Stimulated activated CD4-positive, alpha-beta T cell treated with anti-CD3 and anti-CD28 coated beads, TNF-alpha, amount 100 ng/mL, for 1 hour (primary cell): ENCODE results near the gene OCLN.
"Not testable (repeated sequence)": the region's sequence is repeated elsewhere in the genome, so short reads cannot be mapped to it uniquely, and the experiment has no call there.

ENCODE experiments used
- DNase-seq, 3 donors: peaks; one replicate each; pipeline ENCODE4 v3.0.0-alpha.2; 2020; ENCODE audit warnings: low read depth in 3 of 3, low spot score in 1 of 3

OCLN gene

DNA sequence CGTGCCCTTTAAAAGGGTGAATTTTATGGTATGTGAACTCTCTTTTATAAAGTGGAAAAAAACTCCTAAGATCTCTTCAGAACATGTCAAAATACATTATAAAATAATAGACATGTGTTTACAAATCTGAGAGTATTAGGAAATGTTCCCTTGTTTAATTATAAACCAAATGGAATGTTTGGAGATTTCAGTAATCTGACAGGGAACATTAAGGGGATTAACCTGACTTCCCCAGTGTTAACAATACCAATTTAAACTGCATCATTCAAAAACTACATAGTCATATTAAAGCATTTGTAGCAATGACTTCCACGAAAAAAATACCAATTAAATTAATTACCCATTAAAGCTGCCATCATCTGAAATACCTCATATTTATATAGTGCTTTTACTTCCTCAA is 1.6 kb upstream of the OCLN start:
- DNase-seq = no peak

DNA sequence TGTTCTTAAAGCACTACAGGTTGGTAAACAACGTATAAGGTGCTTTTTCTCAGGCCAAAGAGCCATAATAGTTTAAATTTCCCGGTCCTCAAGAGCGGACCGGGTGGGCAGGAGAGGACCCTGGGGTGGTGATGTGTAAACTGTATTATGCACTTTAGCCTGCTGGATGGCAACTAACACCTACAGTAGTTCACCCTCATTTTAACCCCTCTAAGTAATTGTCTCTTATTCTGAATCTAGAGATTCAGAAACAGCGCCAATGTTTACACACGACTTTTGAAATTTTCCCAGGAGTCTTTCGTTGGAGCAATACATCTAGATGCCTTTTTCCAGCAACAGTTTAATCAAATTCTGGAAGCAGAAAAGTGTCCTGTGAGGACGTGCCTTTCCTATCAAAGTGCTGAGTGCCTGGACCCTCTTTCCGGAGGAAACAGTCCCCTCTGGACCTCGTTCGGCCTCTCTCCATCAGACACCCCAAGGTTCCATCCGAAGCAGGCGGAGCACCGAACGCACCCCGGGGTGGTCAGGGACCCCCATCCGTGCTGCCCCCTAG is 676 bp upstream of the OCLN start:
- no peak for DNase-seq

DNA sequence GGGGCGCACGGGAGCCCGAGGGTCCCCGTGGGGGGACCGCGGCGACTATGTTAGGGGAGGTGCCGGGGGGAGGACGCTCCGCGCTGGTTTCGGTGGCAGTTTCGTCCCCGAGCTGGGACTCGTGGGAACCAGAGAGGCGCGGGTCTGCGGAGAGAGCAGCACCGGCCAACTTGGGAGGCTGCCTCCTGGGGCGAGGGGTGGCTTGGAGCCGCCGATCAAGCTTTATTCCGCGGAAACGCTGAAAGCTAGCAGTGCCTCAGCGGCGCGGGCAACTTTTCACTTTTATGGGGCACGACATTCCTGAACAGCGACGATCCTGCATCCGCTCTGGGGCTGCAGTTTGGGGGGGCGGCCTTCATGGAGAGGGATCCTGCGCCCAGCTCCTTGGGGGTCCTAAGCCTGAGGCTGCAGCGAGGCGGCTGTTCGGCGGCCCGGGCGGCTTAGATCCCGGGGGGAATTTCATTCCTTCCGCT is 369 bp downstream of the OCLN start:
- no peak for DNase-seq

DNA sequence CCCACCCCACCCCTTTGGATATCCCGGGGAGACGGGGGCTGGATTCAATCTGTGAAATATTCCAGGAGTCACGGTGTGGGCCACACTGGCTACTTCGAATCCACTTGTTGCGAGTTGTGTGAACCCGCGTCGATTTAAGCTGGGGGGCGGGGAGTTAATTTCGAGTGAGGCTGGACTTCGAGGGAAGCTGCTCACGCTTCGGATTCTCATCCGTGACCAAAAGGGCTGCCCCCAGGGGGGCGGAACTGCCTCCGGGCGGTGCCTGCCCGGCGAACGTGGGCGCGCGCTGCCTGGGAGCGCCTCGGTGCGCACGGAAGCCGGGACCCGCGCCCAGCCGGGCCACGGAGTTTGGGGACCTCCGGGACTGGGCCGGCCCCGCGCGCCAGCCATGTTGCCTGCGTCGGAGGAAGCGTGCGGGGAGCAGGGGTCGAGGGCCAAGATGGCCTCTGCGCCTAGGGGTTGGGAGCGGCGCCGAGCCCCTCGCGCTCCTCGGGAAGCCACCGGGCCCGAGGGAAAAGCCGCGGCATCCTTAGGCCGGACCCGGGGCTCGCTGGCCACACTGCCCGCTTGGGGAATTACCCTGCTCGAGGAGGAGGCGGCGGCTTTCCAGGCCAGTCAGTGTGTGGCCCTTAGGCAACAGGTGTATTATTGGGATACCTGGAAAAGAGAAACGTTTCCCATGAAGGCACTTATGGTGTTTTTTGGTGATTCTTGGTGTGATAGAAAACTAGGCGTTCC is 975 bp downstream of the OCLN start:
- DNase-seq = no peak

DNA sequence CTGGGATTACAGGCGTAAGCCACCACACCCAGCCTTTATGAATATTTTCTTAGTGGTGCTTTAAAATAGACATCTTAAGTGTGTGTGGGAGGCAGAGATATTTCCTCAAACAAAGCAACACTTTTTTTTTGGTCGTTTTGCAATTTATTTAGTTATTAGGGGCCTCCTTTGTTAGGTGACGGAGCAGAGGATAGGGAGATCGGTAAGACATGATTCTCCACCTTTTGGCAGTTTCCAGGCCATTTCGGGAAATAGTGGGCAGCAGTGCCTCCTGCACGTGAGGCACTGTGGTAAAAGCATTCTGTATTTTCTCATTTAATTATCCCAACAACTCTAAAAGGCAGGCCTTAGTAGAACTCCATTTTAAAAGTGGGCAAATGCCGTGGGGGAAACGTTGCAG is 1.9 kb downstream of the OCLN start:
- no peak for DNase-seq

DNA sequence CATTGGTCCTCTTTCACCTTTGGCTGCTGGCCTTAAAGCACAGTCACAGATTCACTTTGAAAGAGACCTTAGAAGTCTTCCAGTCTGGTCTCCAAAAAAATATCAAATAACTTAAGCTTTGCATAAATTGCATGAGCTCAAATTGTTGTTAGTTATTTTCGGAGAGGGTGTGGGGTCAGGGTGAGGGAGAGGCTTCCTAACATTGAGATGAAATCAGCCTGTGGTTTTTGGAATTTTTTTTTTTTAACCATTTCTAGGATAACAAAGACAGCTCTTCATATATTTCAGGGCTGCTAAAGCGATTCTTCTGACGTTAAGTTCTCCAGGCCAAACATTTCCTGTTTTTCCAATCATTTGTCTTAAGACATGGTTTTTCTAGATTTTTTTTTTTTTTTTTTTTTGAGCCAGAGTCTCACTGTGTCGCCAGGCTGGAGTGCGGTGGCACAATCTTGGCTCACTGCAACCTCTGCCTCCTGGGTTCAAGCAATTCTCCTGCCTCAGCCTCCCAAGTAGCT is 4.5 kb downstream of the OCLN start:
- DNase-seq = no peak

DNA sequence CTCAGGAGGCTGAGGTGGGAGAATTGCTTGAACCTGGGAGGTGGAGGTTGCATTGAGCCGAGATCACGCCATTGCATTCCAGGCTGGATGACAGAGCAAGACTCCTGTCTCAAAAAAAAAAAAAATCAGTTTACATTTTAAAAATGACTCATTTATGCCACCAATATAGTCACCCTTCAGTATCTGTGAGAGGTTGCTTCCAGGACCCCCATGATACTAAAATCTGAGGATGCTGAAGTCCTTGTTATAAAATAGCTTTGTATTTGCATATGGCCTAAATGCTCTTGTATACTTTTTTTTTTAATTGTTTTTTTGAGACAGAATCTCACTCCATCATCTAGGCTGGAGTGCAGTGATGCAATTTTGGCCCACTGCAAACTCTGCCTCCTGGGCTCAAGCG is 5.8 kb downstream of the OCLN start:
- no peak for DNase-seq

DNA sequence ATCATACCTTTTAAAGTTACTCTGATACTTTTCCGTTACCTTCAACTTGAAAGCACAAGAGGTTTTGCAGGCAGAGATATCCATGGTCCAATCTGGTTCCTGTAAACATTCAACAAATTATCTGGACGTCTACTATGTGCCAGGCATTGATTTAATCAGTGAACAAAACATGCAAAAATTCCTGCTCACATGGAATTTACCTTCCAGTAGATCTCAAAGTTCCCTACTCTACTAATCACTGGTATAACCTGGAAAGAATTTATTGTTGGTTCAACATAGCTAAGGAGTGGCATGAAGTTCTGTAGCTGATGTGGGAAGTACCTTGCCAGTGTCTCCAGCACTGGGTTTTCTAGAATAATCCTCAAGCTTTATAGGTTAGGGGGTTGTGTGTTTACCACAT is 9.8 kb downstream of the OCLN start:
- DNase-seq = no peak

DNA sequence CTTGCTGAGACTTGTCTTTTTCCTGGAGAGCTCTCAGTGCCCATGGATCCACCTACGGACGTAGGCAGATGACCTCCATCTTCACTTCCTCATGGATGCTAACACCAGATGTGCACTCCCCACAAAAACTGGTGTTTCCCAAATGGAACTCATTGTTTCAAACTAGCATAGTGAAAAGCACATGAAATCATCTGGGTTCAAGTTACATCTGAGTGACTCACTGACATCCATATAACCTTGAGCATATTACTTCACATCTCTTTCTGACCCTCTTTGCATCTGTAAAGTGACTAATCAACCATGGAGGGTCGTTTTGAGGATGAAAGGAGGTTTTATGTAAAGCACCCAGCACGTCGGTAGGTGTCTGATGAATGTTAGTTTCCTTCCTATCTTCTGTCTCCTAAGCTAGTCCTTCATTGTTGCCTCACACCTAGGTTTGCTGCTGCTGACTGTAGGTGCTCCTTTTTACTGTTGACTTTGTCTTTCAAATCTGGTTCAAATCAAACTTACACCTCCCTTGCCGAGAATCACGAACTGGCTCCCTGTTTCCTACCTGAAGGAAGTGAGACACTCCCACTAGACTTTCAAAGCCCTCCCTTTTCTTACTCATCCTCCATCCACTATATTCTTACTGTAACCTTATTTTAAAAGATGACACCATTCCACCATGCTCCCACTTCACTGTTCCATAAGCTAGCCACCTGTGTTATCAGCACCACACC is 10.3 kb downstream of the OCLN start:
- DNase-seq = no peak

DNA sequence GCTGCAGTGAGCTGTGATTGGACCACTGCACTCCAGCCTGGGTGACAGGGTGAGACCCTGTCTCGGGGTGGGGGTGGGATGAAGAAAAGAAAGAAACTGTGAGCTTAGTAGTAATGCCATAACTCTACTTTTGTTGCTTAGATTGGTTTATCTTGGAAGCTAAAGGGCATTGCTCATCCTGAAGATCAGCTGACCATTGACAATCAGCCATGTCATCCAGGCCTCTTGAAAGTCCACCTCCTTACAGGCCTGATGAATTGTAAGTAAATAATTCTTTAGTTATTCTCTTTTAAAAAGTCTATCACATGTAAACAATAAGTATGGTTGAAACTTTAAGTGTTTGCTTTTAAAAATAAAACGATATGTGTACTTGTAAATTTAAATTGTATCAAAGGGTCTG is 11.4 kb downstream of the OCLN start:
- no peak for DNase-seq

DNA sequence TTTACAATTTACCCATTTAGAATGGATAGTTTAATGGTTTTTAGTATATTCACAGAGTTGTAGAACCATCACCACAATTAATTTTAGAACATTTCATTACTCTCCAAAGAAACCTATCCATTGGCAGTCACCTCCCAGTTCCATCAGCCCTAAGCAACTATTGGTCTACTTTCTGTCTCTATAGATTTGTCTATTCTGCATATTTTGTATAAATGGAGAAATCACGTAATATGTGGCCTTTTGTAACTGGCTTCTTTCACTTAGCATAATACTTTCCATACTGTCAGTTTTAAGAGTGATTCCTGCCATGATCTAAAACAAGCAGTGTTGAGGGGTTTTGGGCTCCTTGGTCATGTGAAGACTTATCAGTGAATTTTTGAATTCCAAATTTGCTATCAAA is 12.7 kb downstream of the OCLN start:
- DNase-seq = no peak

DNA sequence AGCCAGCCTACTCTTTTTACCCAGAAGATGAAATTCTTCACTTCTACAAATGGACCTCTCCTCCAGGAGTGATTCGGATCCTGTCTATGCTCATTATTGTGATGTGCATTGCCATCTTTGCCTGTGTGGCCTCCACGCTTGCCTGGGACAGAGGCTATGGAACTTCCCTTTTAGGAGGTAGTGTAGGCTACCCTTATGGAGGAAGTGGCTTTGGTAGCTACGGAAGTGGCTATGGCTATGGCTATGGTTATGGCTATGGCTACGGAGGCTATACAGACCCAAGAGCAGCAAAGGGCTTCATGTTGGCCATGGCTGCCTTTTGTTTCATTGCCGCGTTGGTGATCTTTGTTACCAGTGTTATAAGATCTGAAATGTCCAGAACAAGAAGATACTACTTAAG is 16.6 kb downstream of the OCLN start:
- no peak for DNase-seq

DNA sequence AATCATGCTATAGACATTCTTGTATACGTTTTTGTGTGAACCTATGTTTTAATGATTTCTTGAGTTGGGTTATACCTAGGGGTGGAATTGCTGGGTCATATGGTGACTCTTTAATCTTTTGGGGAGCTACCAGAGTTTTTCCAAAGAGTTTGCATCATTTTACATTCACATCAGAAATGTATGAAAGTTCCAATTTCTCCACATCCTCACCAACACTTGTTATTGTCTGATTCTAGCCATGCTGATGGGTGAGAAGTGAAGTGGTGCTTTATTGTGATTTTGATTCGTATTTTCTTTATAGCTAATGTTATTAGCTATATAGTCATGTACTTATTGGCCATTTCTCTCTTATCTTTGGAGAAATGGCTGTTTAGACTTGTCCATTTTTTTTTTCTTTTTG is 18.1 kb downstream of the OCLN start:
- DNase-seq = no peak

DNA sequence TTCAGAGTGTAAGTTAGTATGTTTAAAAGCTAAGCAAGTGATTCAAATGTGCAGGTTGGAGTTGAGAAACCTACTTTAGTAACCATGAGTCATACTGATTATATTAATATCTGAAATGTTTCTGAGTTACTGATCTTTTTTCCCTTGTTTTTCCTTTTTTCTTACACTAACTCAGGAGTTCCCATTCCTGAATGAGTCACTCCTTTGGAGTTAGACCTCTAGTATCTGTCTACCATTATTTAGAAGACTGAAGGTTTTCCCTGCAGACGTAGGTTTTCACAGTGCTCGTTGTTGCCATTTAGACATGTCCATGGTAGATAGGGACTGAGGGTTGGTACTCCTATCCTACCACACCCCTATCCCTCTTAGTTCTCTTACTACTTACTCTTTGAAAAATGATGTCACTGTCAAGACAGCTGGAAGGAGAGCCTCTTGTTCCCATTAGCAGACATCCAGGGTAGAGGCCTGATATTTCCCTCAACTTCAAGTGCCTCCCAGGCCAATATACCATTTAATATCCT is 20.2 kb downstream of the OCLN start:
- DNase-seq = no peak

DNA sequence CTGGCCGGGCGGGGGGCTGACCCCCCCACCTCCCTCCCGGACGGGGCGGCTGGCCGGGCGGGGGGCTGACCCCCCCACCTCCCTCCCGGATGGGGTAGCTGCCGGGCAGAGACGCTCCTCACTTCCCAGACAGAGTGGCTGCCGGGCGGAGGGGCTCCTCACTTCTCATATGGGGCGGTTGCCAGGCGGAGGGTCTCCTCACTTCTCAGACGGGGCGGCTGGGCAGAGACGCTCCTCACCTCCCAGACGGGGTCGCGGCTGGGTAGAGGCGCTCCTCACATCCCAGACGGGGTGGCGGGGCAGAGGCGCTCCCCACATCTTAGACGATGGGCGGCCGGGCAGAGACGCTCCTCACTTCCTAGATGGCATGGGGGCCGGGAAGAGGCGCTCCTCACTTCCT is 23.0 kb downstream of the OCLN start:
- not testable (repeated sequence) for DNase-seq

DNA sequence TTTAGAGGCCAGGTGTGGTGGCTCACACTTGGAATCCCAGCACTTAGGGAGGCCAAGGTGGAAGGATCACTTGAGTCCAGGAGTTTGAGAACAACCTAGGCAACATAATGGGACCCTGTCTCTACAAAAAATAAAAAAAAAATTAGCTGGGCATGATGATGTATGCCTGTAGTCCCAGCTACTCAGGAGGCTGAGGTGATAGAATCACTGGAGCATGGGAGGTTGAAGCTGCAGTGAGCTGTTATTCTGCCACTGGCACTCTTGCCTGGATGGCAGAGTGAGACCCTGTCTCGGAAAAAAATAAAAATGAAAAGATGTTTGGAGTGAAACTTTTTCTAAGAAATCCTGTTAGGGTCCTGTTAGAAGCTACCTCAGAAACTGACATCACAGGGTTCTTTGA is 24.2 kb downstream of the OCLN start:
- no peak for DNase-seq

DNA sequence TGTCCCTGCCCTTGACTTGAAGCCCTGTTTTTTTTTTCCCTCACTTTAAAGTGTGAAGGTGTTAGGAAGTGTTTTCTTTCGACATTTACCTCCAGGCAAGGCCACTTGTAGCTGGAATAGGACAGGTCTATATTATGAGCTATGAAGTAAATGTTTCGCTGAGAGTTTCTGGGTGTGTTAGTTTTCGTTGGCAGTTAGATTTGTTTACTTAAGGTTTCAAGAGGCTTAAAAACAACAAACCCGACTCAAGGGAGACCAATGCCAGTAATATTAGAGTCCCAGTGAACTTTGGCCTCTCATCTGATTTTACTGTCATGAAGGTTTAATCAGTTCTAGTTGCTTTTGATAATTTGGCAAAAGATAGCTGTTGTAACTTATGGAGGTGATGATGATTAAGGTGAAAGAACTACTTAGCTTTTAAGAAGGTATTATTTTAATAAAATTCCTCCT is 25.2 kb downstream of the OCLN start:
- no peak for DNase-seq

DNA sequence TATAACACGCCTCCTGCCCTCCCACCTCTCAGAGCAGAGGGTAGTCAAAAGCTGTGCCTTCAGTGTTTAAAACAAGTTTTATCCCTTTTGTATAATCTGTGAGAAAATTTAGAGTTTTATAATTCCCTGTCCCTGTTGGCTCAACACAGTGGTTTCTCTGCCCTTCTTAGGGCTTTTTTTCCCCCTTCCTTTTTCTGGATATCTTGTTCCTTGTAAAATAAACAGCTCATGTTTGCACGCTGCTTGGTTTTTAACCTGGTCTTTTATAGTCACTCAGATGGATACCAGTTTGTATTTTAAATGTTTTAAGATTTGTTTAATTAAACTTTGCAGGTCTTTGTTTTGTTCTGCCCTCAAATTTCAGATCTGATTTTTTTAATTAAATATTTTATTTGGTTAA is 26.7 kb downstream of the OCLN start:
- DNase-seq = no peak

DNA sequence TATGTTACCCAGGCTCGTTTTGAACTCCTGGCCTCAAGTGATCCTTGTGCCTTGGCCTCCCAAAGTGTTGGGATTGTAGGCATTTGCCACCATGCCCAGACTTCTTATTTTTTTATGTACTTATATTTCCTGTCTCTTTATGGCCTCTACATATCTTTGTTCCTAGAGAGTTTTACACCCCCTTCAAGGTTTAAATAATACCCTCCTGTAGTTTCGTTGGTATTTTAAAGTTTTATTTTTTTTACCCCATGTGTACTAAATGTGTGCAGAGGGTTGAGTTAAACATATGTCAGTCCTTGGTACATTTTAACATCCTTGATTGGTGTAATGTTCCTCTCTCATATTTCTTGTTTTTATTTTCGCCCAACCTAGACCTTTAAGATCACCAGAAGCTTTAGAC is 29.4 kb downstream of the OCLN start:
- no peak for DNase-seq

DNA sequence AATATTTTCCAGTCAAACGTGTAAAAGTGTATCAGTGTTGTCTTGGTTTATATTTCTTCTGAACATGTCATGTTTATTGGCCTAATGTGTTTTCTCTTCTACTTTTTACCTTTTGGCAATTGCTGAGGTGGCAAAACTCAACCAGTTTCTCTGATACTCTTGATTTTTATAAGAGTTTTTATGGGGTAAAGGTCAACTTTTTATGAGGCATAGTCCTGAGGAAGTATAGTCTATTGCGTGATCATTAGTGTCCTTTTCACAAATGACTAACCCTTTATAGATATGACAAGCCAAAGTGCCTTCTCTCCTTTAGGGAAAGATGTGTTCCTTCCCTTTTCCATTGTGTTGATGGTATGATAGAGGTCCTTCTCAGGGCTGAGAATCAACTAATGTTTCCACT is 32.9 kb downstream of the OCLN start:
- DNase-seq = no peak

DNA sequence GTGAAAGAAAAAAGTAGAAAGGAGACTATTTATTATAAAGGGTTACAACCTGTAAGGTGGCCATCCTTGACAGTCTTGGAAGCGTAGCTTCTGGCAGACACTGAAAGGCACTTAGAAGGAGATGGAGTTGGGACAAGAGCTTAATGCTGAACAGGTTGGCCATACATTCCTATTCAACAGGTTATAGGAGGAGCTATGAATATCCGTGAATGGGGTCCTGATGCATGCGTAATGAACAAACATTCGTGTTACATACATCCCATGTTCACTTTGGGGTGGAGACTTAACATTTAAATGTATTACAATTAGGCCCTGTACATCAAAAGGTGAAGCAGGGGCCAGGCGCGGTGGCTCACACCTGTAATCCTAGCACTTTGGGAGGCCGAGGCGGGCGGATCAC is 34.1 kb downstream of the OCLN start:
- no peak for DNase-seq

DNA sequence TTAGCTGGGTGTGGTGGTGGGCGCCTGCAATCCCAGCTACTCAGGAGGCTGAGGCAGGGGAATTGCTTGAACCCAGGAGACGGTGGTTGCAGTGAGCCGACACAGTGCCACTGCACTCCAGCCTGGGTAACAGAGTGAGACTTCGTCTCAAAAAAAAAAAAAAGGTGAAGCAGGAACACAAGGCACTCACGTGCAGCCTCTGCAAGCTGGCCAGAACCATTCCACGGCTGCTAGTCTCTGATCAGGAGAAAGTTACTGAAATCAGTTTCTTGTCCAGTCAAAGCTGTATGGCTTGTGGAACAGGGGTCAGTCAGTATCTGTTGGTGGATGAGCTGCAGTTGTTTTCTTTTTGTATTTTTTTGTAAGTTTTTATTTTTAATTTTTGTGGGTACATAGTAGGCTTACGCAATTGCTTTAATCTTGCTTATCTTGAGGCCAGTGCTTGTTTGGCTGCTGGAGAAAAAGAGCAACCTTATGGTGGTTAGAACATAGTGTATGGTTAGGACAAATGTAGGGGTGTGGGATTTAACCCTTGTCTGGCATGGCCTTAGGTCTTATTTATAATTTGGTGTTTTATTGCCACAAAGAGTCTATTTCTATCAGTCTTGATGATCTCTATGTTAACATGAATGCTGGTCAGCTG is 34.7 kb downstream of the OCLN start:
- DNase-seq = no peak
